ENCODE data around the gene TLE5.
A peak's percentile ranks its signal among the peaks of the same experiment; 100 is the strongest.
"Not testable (repeated sequence)": the region's sequence is repeated elsewhere in the genome, so short reads cannot be mapped to it uniquely, and the experiment has no call there.

The TLE5 gene

GRCh38 chr19:3054265-3054971 lies 7.9 kb downstream of the TLE5 start:
- Histone ChIP-seq H3K36me3 (ENCODE audit: insufficient read depth, low read length) (peaks cover 65% of the 10 kb centered on the region), H2AFZ (ENCODE audit: low read depth, low read length) (no peak overlapping the region), H3K9ac (ENCODE audit: low read depth, low read length) (no peak overlapping the region), H3K27me3 (ENCODE audit: insufficient read depth, low read length, poor library complexity) (no peaks in the 10 kb centered on the region), H3K4me3 (ENCODE audit: low read depth in 1 of 2, low read length in 2 of 2) (no peak overlapping the region), H3K4me1 (ENCODE audit: insufficient read depth, low read length) (peaks cover 12% of the 10 kb centered on the region), H3K79me2 (ENCODE audit: insufficient read depth, low read length) (peaks cover 29% of the 10 kb centered on the region), H3K27ac (ENCODE audit: low read length) (0 out of 2 replicates have a peak overlapping the region, but pooled peaks have one; percentile 6), H4K20me1 (ENCODE audit: insufficient read depth, low read length) (peaks cover 60% of the 10 kb centered on the region), H3K4me2 (ENCODE audit: insufficient read depth, low read length) (no peak overlapping the region), H3K9me3 (ENCODE audit: insufficient read depth, low read length, severe bottlenecking) (no peaks in the 10 kb centered on the region)
- TF ChIP-seq EZH2 (IDR thresholded peaks at IDR 0.05; ENCODE audit: borderline replicate concordance, low read depth, low read length, severe bottlenecking) = no peak
- TF ChIP-seq CTCF (IDR thresholded peaks at IDR 0.05; ENCODE audit: borderline replicate concordance, extremely low read depth, low read length, poor library complexity, severe bottlenecking) = no peak
- DNase-seq = no peak
- no peak for ATAC-seq (ENCODE audit: insufficient read depth, low read depth)

GRCh38 chr19:3053780-3054179 lies 8.5 kb downstream of the TLE5 start:
- Histone ChIP-seq H3K27me3 (ENCODE audit: insufficient read depth, low read length, poor library complexity) (no peaks in the 10 kb centered on the region), H2AFZ (ENCODE audit: low read depth, low read length) (no peak overlapping the region), H3K4me2 (ENCODE audit: insufficient read depth, low read length) (no peak overlapping the region), H3K79me2 (ENCODE audit: insufficient read depth, low read length) (peaks cover 23% of the 10 kb centered on the region), H3K4me3 (ENCODE audit: low read depth in 1 of 2, low read length in 2 of 2) (no peak overlapping the region), H3K9ac (ENCODE audit: low read depth, low read length) (no peak overlapping the region), H3K27ac (ENCODE audit: low read length) (no peak overlapping the region), H3K36me3 (ENCODE audit: insufficient read depth, low read length) (peaks cover 59% of the 10 kb centered on the region), H4K20me1 (ENCODE audit: insufficient read depth, low read length) (peaks cover 54% of the 10 kb centered on the region), H3K4me1 (ENCODE audit: insufficient read depth, low read length) (peaks cover 9% of the 10 kb centered on the region), H3K9me3 (ENCODE audit: insufficient read depth, low read length, severe bottlenecking) (no peaks in the 10 kb centered on the region)
- no peak for DNase-seq
- TF ChIP-seq CTCF (IDR thresholded peaks at IDR 0.05; ENCODE audit: borderline replicate concordance, extremely low read depth, low read length, poor library complexity, severe bottlenecking) (no peak), EZH2 (IDR thresholded peaks at IDR 0.05; ENCODE audit: borderline replicate concordance, low read depth, low read length, severe bottlenecking) (no peak)
- no peak for ATAC-seq (ENCODE audit: insufficient read depth, low read depth)

DNA sequence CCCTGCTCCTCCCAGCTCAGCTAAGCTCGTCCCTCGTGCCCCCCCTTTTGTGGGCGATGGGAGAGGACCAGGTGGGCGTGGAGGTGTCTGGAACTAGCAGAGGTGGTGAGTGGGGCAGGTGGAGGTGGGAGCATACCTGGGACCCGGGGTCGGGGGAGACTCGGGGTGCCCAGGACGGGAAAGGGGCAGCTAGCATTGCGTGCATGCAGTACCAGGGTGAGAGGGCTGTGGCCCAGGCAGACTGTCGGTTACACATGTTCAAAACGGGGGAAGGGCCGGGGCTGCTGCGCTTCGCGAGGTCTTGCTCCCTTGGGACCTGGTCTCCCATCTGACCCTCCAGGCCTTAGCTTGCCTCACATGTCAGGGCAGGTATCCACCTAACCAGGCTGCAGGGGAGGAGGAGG lies 9.1 kb downstream of the TLE5 start:
- DNase-seq = no peak
- no peak for ATAC-seq (ENCODE audit: insufficient read depth, low read depth)
- no peak overlapping the region for H2AFZ ChIP-seq (ENCODE audit: low read depth, low read length)
- peaks cover 5% of the 10 kb centered on the region for H3K4me1 ChIP-seq (ENCODE audit: insufficient read depth, low read length)
- H3K27me3 ChIP-seq (ENCODE audit: insufficient read depth, low read length, poor library complexity) = no peaks in the 10 kb centered on the region
- H3K4me2 ChIP-seq (ENCODE audit: insufficient read depth, low read length) = no peak overlapping the region
- no peak overlapping the region for H3K4me3 ChIP-seq (ENCODE audit: low read depth in 1 of 2, low read length in 2 of 2)
- H3K27ac ChIP-seq (ENCODE audit: low read length) = no peak overlapping the region
- peaks cover 53% of the 10 kb centered on the region for H3K36me3 ChIP-seq (ENCODE audit: insufficient read depth, low read length)
- H4K20me1 ChIP-seq (ENCODE audit: insufficient read depth, low read length) = peaks cover 48% of the 10 kb centered on the region
- no peaks in the 10 kb centered on the region for H3K9me3 ChIP-seq (ENCODE audit: insufficient read depth, low read length, severe bottlenecking)
- H3K79me2 ChIP-seq (ENCODE audit: insufficient read depth, low read length) = peaks cover 17% of the 10 kb centered on the region
- no peak overlapping the region for H3K9ac ChIP-seq (ENCODE audit: low read depth, low read length)
- TF ChIP-seq EZH2 (IDR thresholded peaks at IDR 0.05; ENCODE audit: borderline replicate concordance, low read depth, low read length, severe bottlenecking) (no peak), CTCF (IDR thresholded peaks at IDR 0.05; ENCODE audit: borderline replicate concordance, extremely low read depth, low read length, poor library complexity, severe bottlenecking) (no peak)

DNA sequence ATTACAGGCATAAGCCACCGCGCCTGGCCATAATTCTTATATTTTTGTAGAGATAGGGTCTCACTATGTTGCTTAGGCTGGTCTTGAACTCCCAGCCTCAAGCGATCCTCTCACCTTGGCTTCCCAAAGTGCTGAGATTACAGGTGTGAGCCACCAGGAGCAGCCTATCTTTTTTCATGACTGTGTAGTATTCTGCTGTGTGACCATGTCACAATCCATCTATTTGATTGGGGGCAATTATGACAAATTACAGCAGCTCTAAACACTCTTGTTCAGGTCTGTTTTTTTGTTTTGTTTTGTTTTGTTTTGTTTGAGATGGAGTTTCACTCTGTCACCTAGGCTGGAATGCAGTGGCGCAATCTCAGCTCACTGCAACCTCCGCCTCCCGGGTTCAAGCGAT lies 12.3 kb downstream of the TLE5 start:
- H3K4me2 ChIP-seq (ENCODE audit: insufficient read depth, low read length); H3K4me3 ChIP-seq (ENCODE audit: low read depth in 1 of 2, low read length in 2 of 2); H2AFZ ChIP-seq (ENCODE audit: low read depth, low read length); ATAC-seq (ENCODE audit: insufficient read depth, low read depth); H3K79me2 ChIP-seq (ENCODE audit: insufficient read depth, low read length); H3K27ac ChIP-seq (ENCODE audit: low read length); H3K9ac ChIP-seq (ENCODE audit: low read depth, low read length); DNase-seq; H3K9me3 ChIP-seq (ENCODE audit: insufficient read depth, low read length, severe bottlenecking); H3K27me3 ChIP-seq (ENCODE audit: insufficient read depth, low read length, poor library complexity): not testable (repeated sequence)
- Histone ChIP-seq H4K20me1 (ENCODE audit: insufficient read depth, low read length) (peaks cover 20% of the 10 kb centered on the region), H3K36me3 (ENCODE audit: insufficient read depth, low read length) (peaks cover 22% of the 10 kb centered on the region), H3K4me1 (ENCODE audit: insufficient read depth, low read length) (peaks cover 24% of the 10 kb centered on the region)
